Liver (tissue), 9 donors: ENCODE measurements around the gene PSMB7. TPM values are rescaled to one million over a fixed set of nuclear protein-coding genes. Genes with fewer than 3 reads are reported as not detected.

ENCODE experiments used
- DNase-seq: peaks from one replicate; pipeline ENCODE4 v3.0.0-alpha.2; 2017; ENCODE audit warnings: low spot score
- H3K27ac ChIP-seq, 2 donors: one replicate each; pipeline ENCODE4 v1.7.0; 2013; ENCODE audit warnings: inconsistent platforms in 2 of 2, low read length in 2 of 2, control low read depth in 1 of 2, low read depth in 1 of 2, mild to moderate bottlenecking in 1 of 2
- H3K27me3 ChIP-seq, 4 donors: one replicate each; pipeline versions ENCODE4 v1.6.1 to v1.7.0; 2013; ENCODE audit warnings: low read length in 3 of 4, inconsistent platforms in 1 of 4, mild to moderate bottlenecking in 1 of 4, moderate library complexity in 1 of 4; ENCODE audit not compliant: control insufficient read depth in 4 of 4, insufficient read depth in 4 of 4
- H3K36me3 ChIP-seq, 4 donors: one replicate each; pipeline versions ENCODE4 v1.6.1 to v1.7.0; 2013; ENCODE audit warnings: low read length in 3 of 4, mild to moderate bottlenecking in 3 of 4, low read depth in 1 of 4, moderate library complexity in 1 of 4; ENCODE audit not compliant: control insufficient read depth in 4 of 4, insufficient read depth in 3 of 4
- H3K4me1 ChIP-seq, 4 donors: one replicate each; pipeline versions ENCODE4 v1.6.1 to v1.7.0; 2013; ENCODE audit warnings: low read length in 3 of 4, mild to moderate bottlenecking in 3 of 4, moderate library complexity in 1 of 4; ENCODE audit not compliant: control insufficient read depth in 4 of 4, insufficient read depth in 4 of 4
- H3K4me3 ChIP-seq, 3 donors: one replicate each; pipeline versions ENCODE4 v1.6.1 to v1.7.0; 2013; ENCODE audit warnings: low read length in 3 of 3, control low read depth in 1 of 3, low read depth in 1 of 3, mild to moderate bottlenecking in 1 of 3
- H3K9ac ChIP-seq, 2 donors: one replicate each; pipeline ENCODE4 v1.7.0; 2013; ENCODE audit warnings: low read length in 2 of 2, mild to moderate bottlenecking in 2 of 2, moderate library complexity in 2 of 2, control low read depth in 1 of 2, low read depth in 1 of 2
- H3K9me3 ChIP-seq, 4 donors: one replicate each; pipeline versions ENCODE4 v1.6.1 to v1.7.0; 2013; ENCODE audit warnings: low read length in 3 of 4; ENCODE audit not compliant: control insufficient read depth in 4 of 4
- ATF3 ChIP-seq: IDR thresholded peaks from 2 replicates; pipeline ENCODE4 v1.6.1; 2016; ENCODE audit warnings: antibody characterized with exemption
- EGR1 ChIP-seq, 2 donors: IDR thresholded peaks; 2 replicates each; pipeline ENCODE4 v1.6.1; 2016 to 2018; ENCODE audit warnings: antibody characterized with exemption in 2 of 2, low read depth in 2 of 2
- FOXA1 ChIP-seq: IDR thresholded peaks from 2 replicates; pipeline ENCODE4 v1.6.1; 2016; ENCODE audit warnings: antibody characterized with exemption
- FOXA2 ChIP-seq: IDR thresholded peaks from 2 replicates; pipeline ENCODE4 v1.6.1; 2016; ENCODE audit warnings: antibody characterized with exemption
- GABPA ChIP-seq, 2 donors: IDR thresholded peaks in 1 of 2; conservative IDR thresholded peaks in 1 of 2; 2 replicates each; pipeline ENCODE4 v1.6.1; 2016; ENCODE audit warnings: antibody characterized with exemption in 2 of 2, mild to moderate bottlenecking in 1 of 2, moderate library complexity in 1 of 2
- HNF4A ChIP-seq, 2 donors: conservative IDR thresholded peaks; 2 replicates each; pipeline ENCODE4 v1.6.1; 2016; ENCODE audit warnings: antibody characterized with exemption in 2 of 2, mild to moderate bottlenecking in 2 of 2
- HNF4G ChIP-seq: IDR thresholded peaks from 2 replicates; pipeline ENCODE4 v1.6.1; 2016; ENCODE audit warnings: antibody characterized with exemption
- JUND ChIP-seq, 2 donors: IDR thresholded peaks; 2 replicates each; pipeline ENCODE4 v1.6.1; 2016; ENCODE audit warnings: antibody characterized with exemption in 2 of 2
- NR2F2 ChIP-seq: IDR thresholded peaks from 2 replicates; pipeline ENCODE4 v1.6.1; 2016; ENCODE audit warnings: antibody characterized with exemption
- RAD21 ChIP-seq, 2 donors: IDR thresholded peaks; 2 replicates each; pipeline ENCODE4 v1.6.1; 2016; ENCODE audit warnings: antibody characterized with exemption in 2 of 2, mild to moderate bottlenecking in 2 of 2
- RXRA ChIP-seq, 2 donors: IDR thresholded peaks; 2 replicates each; pipeline ENCODE4 v1.6.1; 2017 to 2018; ENCODE audit warnings: antibody characterized with exemption in 2 of 2, mild to moderate bottlenecking in 1 of 2
- SP1 ChIP-seq: IDR thresholded peaks from 2 replicates; pipeline ENCODE4 v1.6.1; 2018; ENCODE audit warnings: antibody characterized with exemption, mild to moderate bottlenecking
- TAF1 ChIP-seq: conservative IDR thresholded peaks from 2 replicates; pipeline ENCODE4 v1.6.1; 2016; ENCODE audit warnings: antibody characterized with exemption, mild to moderate bottlenecking
- YY1 ChIP-seq: IDR thresholded peaks from 2 replicates; pipeline ENCODE4 v1.6.1; 2016; ENCODE audit warnings: antibody characterized with exemption, mild to moderate bottlenecking
- WGBS: extraction: QIAGEN DNeasy Blood & Tissue Kit; methylation state at CpG from one replicate; pipeline ENCODE4 v1.1.7; 2013; 5-methylcytosine and 5-hydroxymethylcytosine counted together
- polyA plus RNA-seq, 2 donors: library from polyadenylated mRNA; stranded (reverse) in 1 of 2; unstranded in 1 of 2; fragments of 200-250 nt in 1 of 2; fragments of >200 nt in 1 of 2; fragmentation: Nextera tagmentation in 1 of 2; extraction: Ambion mirVana in 1 of 2; gene quantifications; one replicate each; pipeline versions ENCODE4 v1.2.1 to v1.2.3, GENCODE V29; 2013 to 2015
- total RNA-seq, 2 donors: library from RNA; depleted of rRNA; stranded (reverse); fragments of >200 nt; gene quantifications; one replicate each; pipeline ENCODE4 v1.2.3, GENCODE V29; 2014
- TF ChIP-seq, protein P1 (sequence below): IDR thresholded peaks from 2 replicates; pipeline ENCODE4 v1.6.1; 2016; ENCODE audit warnings: antibody characterized with exemption
- TF ChIP-seq, protein P2 (sequence below): fragments of 150-350 bp; IDR thresholded peaks from 2 replicates; pipeline ENCODE4 v1.5.1; 2017; ENCODE audit warnings: improper control_type of control experiment, low read depth, low read length; ENCODE audit not compliant: missing input control
- TF ChIP-seq, protein P3 (sequence below): IDR thresholded peaks from 2 replicates; pipeline ENCODE4 v1.6.1; 2016; ENCODE audit warnings: antibody characterized with exemption, mild to moderate bottlenecking
- TF ChIP-seq, protein P4 (sequence below): IDR thresholded peaks from 2 replicates; pipeline ENCODE4 v1.6.1; 2016; ENCODE audit warnings: antibody characterized with exemption
- donor health status: healthy.
- donor health status: healthy.
- donor health status: healthy.
- donor health status: healthy.
- donor health status: healthy.

The PSMB7 gene
- total and polyA plus RNA-seq, 4 donors, result 90.9 to 183 (median 134) TPM

DNA sequence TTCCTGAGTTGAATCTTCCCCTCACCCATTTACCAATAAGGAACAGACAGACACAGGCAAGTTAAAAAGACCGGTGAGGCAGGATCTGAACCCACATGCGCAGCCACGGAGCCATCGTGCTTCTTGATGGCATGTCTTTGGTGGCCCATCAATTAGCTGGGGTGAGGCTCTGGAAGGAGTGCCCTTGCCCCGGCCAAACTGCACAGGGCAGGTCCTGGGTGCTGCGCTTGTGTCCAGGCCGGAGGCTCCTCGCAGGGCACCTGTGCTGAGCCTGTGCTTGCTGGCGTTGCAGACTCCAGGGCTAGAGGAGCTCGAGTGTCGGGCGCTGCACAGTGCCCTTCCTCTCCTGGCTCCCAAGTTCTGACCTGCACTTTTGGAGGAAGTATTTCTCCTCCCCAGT, 66.4 kb downstream of the PSMB7 start:
- no peak for DNase-seq
- Histone ChIP-seq H3K27ac (no peak overlapping the region), H3K9ac (no peak overlapping the region), H3K27me3 (no peaks in the 10 kb centered on the region), H3K36me3 (peaks cover 5 to 84% (median 40%) of the 10 kb centered on the region in 4 donors), H3K4me1 (peaks cover 0 to 17% (median 13%) of the 10 kb centered on the region in 4 donors), H3K4me3 (no peak overlapping the region), H3K9me3 (no peaks in the 10 kb centered on the region)
- WGBS, result 93% methylated on average over 12 of the region's 12 CpGs
- no peak for TF ChIP-seq HNF4G
- TF ChIP-seq EGR1 (IDR thresholded peaks at IDR 0.05; ENCODE audit: low read depth in 2 of 2), result no peak
- no peak for TF ChIP-seq RAD21 (IDR thresholded peaks at IDR 0.05)
- TF ChIP-seq TAF1, result no peak
- no peak for TF ChIP-seq ATF3
- TF ChIP-seq, protein P1, sequence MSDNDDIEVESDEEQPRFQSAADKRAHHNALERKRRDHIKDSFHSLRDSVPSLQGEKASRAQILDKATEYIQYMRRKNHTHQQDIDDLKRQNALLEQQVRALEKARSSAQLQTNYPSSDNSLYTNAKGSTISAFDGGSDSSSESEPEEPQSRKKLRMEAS, result no peak
- no peak for TF ChIP-seq NR2F2
- TF ChIP-seq SP1, result no peak
- TF ChIP-seq RXRA (IDR thresholded peaks at IDR 0.05), result no peak
- TF ChIP-seq FOXA1, result no peak

DNA sequence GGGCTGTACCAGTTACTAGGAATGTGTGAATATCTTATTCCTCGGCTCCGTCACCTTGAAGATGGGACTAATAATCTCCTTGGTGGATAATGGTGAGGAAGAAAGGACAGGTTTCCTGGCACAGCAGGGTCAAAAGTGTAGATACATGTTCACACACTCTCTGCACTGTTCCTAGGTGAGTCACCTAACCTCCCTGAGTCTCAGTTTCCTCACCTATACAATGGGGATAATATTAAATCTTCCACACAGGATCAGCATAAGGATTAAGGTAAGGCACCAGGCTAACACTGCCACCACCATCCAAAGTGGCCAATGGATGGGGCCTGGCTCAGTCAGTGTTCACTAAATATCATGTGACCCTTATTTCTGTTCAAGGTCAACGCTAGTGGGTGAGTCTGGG, 66.9 kb downstream of the PSMB7 start:
- no peak overlapping the region for H3K27ac ChIP-seq
- H3K36me3 ChIP-seq, result peaks cover 4 to 79% (median 37%) of the 10 kb centered on the region in 4 donors
- TF ChIP-seq RAD21 (IDR thresholded peaks at IDR 0.05) (no peak), HNF4A (conservative IDR thresholded peaks at IDR 0.05) (no peak), YY1 (no peak), ATF3 (no peak), SP1 (no peak), HNF4G (no peak), NR2F2 (no peak), FOXA2 (no peak), EGR1 (IDR thresholded peaks at IDR 0.05; ENCODE audit: low read depth in 2 of 2) (no peak), TAF1 (no peak), FOXA1 (no peak), GABPA (IDR thresholded peaks at IDR 0.05 in 1 of 2, conservative IDR thresholded peaks at IDR 0.05 in 1 of 2) (no peak), JUND (IDR thresholded peaks at IDR 0.05) (no peak), RXRA (IDR thresholded peaks at IDR 0.05) (no peak)
- TF ChIP-seq, protein P2, sequence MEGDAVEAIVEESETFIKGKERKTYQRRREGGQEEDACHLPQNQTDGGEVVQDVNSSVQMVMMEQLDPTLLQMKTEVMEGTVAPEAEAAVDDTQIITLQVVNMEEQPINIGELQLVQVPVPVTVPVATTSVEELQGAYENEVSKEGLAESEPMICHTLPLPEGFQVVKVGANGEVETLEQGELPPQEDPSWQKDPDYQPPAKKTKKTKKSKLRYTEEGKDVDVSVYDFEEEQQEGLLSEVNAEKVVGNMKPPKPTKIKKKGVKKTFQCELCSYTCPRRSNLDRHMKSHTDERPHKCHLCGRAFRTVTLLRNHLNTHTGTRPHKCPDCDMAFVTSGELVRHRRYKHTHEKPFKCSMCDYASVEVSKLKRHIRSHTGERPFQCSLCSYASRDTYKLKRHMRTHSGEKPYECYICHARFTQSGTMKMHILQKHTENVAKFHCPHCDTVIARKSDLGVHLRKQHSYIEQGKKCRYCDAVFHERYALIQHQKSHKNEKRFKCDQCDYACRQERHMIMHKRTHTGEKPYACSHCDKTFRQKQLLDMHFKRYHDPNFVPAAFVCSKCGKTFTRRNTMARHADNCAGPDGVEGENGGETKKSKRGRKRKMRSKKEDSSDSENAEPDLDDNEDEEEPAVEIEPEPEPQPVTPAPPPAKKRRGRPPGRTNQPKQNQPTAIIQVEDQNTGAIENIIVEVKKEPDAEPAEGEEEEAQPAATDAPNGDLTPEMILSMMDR, result no peak
- TF ChIP-seq, protein P3, sequence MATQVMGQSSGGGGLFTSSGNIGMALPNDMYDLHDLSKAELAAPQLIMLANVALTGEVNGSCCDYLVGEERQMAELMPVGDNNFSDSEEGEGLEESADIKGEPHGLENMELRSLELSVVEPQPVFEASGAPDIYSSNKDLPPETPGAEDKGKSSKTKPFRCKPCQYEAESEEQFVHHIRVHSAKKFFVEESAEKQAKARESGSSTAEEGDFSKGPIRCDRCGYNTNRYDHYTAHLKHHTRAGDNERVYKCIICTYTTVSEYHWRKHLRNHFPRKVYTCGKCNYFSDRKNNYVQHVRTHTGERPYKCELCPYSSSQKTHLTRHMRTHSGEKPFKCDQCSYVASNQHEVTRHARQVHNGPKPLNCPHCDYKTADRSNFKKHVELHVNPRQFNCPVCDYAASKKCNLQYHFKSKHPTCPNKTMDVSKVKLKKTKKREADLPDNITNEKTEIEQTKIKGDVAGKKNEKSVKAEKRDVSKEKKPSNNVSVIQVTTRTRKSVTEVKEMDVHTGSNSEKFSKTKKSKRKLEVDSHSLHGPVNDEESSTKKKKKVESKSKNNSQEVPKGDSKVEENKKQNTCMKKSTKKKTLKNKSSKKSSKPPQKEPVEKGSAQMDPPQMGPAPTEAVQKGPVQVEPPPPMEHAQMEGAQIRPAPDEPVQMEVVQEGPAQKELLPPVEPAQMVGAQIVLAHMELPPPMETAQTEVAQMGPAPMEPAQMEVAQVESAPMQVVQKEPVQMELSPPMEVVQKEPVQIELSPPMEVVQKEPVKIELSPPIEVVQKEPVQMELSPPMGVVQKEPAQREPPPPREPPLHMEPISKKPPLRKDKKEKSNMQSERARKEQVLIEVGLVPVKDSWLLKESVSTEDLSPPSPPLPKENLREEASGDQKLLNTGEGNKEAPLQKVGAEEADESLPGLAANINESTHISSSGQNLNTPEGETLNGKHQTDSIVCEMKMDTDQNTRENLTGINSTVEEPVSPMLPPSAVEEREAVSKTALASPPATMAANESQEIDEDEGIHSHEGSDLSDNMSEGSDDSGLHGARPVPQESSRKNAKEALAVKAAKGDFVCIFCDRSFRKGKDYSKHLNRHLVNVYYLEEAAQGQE, result no peak
- TF ChIP-seq, protein P1, result no peak
- TF ChIP-seq, protein P4, sequence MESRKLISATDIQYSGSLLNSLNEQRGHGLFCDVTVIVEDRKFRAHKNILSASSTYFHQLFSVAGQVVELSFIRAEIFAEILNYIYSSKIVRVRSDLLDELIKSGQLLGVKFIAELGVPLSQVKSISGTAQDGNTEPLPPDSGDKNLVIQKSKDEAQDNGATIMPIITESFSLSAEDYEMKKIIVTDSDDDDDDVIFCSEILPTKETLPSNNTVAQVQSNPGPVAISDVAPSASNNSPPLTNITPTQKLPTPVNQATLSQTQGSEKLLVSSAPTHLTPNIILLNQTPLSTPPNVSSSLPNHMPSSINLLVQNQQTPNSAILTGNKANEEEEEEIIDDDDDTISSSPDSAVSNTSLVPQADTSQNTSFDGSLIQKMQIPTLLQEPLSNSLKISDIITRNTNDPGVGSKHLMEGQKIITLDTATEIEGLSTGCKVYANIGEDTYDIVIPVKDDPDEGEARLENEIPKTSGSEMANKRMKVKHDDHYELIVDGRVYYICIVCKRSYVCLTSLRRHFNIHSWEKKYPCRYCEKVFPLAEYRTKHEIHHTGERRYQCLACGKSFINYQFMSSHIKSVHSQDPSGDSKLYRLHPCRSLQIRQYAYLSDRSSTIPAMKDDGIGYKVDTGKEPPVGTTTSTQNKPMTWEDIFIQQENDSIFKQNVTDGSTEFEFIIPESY, result no peak
- H3K9ac ChIP-seq, result no peak overlapping the region
- WGBS, result 98% methylated on average over 3 of the region's 3 CpGs
- H3K4me1 ChIP-seq, result peaks cover 0 to 17% (median 13%) of the 10 kb centered on the region in 4 donors
- no peak for DNase-seq
- H3K4me3 ChIP-seq, result no peak overlapping the region
- H3K9me3 ChIP-seq, result no peaks in the 10 kb centered on the region
- H3K27me3 ChIP-seq, result no peaks in the 10 kb centered on the region
